ENCODE results near the gene SLIT3.
A peak's percentile ranks its signal among the peaks of the same experiment; 100 is the strongest.

Gene SLIT3

GRCh38 chr5:168852329-168852728 is 448.6 kb downstream of the SLIT3 start:
- TF ChIP-seq CTCF (IDR thresholded peaks at IDR 0.05; ENCODE audit: control insufficient read depth, extremely low read depth, insufficient read depth) = no peak
- H3K4me3 ChIP-seq (ENCODE audit: low read depth, low read length) = no peak overlapping the region
- DNase-seq (ENCODE audit: low read depth) = no peak

GRCh38 chr5:168851902-168852321 is 449.0 kb downstream of the SLIT3 start:
- DNase-seq (ENCODE audit: low read depth) = peak; percentile 35
- no peak overlapping the region for H3K4me3 ChIP-seq (ENCODE audit: low read depth, low read length)
- TF ChIP-seq CTCF (IDR thresholded peaks at IDR 0.05; ENCODE audit: control insufficient read depth, extremely low read depth, insufficient read depth) = no peak

GRCh38 chr5:168850683-168851082 is 450.3 kb downstream of the SLIT3 start:
- no peak for DNase-seq (ENCODE audit: low read depth)
- TF ChIP-seq CTCF (IDR thresholded peaks at IDR 0.05; ENCODE audit: control insufficient read depth, extremely low read depth, insufficient read depth) = no peak
- H3K4me3 ChIP-seq (ENCODE audit: low read depth, low read length) = no peak overlapping the region

GRCh38 chr5:168848569-168848968 is 452.4 kb downstream of the SLIT3 start:
- DNase-seq (ENCODE audit: low read depth) = no peak
- no peak overlapping the region for H3K4me3 ChIP-seq (ENCODE audit: low read depth, low read length)
- TF ChIP-seq CTCF (IDR thresholded peaks at IDR 0.05; ENCODE audit: control insufficient read depth, extremely low read depth, insufficient read depth) = no peak

GRCh38 chr5:168847511-168848073 is 453.3 kb downstream of the SLIT3 start:
- no peak for DNase-seq (ENCODE audit: low read depth)
- H3K4me3 ChIP-seq (ENCODE audit: low read depth, low read length) = no peak overlapping the region
- TF ChIP-seq CTCF (IDR thresholded peaks at IDR 0.05; ENCODE audit: control insufficient read depth, extremely low read depth, insufficient read depth) = no peak

GRCh38 chr5:168844922-168845296 is 456.0 kb downstream of the SLIT3 start:
- no peak overlapping the region for H3K4me3 ChIP-seq (ENCODE audit: low read depth, low read length)
- no peak for DNase-seq (ENCODE audit: low read depth)
- TF ChIP-seq CTCF (IDR thresholded peaks at IDR 0.05; ENCODE audit: control insufficient read depth, extremely low read depth, insufficient read depth) = no peak
